H1 (cell line): ENCODE measurements around the gene VEPH1. TPM values are rescaled to one million over a fixed set of nuclear protein-coding genes. Genes with fewer than 3 reads are reported as not detected.

Experiments
- CTCF ChIA-PET: fragments of 300-600 bp; sonication (Branson Sonifier 250); formaldehyde crosslinking; loops from one replicate; lab custom pipeline; 2021; ENCODE audit not compliant: partially characterized antibody; lab: Charles Lee
- POLR2A ChIA-PET: fragments of 300-600 bp; sonication (Branson Sonifier 250); formaldehyde crosslinking; loops from one replicate; lab custom pipeline; 2021; ENCODE audit warnings: inconsistent platforms; ENCODE audit not compliant: partially characterized antibody; lab: Charles Lee
- DNase-seq, 2 experiments: peaks; one replicate each; pipeline versions ENCODE4 v3.0.0 to v3.0.0-alpha.2; 2010 to 2022; ENCODE audit warnings: low spot score in 2 of 2, low read depth in 1 of 2, mixed read lengths in 1 of 2
- FAIRE-seq: peaks from 2 replicates; lab custom pipeline; 2011; peaks lifted over from hg19 to GRCh38; lab: Jason Lieb, UNC
- H2AFZ ChIP-seq: 2 replicates; pipeline ENCODE4 v1.8.1; 2012; ENCODE audit warnings: low read length, inconsistent platforms
- H2AK5ac ChIP-seq: 2 replicates; pipeline ENCODE4 v1.6.1; 2013; ENCODE audit warnings: low read depth, low read length
- H2BK120ac ChIP-seq: replicated peaks from 2 replicates; pipeline ENCODE3; 2013; ENCODE audit warnings: low read depth, low read length, inconsistent platforms
- H2BK12ac ChIP-seq: 2 replicates; pipeline ENCODE4 v1.6.1; 2013; ENCODE audit warnings: low read depth, low read length
- H2BK15ac ChIP-seq: 2 replicates; pipeline ENCODE4 v1.6.1; 2013; ENCODE audit warnings: low read length
- H2BK20ac ChIP-seq: 2 replicates; pipeline ENCODE4 v1.6.1; 2013; ENCODE audit warnings: low read length
- H2BK5ac ChIP-seq: 2 replicates; pipeline ENCODE4 v1.6.1; 2013; ENCODE audit warnings: low read depth, low read length
- H3K14ac ChIP-seq: 2 replicates; pipeline ENCODE4 v1.6.1; 2013; ENCODE audit warnings: inconsistent platforms; ENCODE audit not compliant: insufficient read length
- H3K18ac ChIP-seq: 2 replicates; pipeline ENCODE4 v1.6.1; 2013; ENCODE audit warnings: low read length; ENCODE audit errors: extremely low read depth
- H3K23ac ChIP-seq: 2 replicates; pipeline ENCODE4 v1.6.1; 2013; ENCODE audit warnings: inconsistent platforms; ENCODE audit not compliant: insufficient read length
- H3K23me2 ChIP-seq: 2 replicates; pipeline ENCODE4 v1.6.1; 2013; ENCODE audit warnings: low read depth, low read length
- H3K27ac ChIP-seq: 2 replicates; pipeline ENCODE4 v1.6.1; 2011; ENCODE audit warnings: low read depth, low read length, inconsistent platforms
- H3K27me3 ChIP-seq, 4 experiments: replicated peaks in 1 of 4; 1 replicate in 1 of 4; 2 replicates in 3 of 4; pipeline versions ENCODE4 v1.6.1 to v1.8.1; 2011 to 2013; ENCODE audit warnings: low read length in 3 of 4, mild to moderate bottlenecking in 3 of 4, inconsistent platforms in 2 of 4, mixed read lengths in 2 of 4, moderate library complexity in 1 of 4; ENCODE audit not compliant: control insufficient read depth in 3 of 4, insufficient read depth in 3 of 4; ENCODE audit errors: extremely low read depth in 1 of 4
- H3K36me3 ChIP-seq, 4 experiments: 2 replicates each; pipeline versions ENCODE4 v1.6.1 to v1.8.1; 2011 to 2013; ENCODE audit warnings: mild to moderate bottlenecking in 4 of 4, low read length in 3 of 4, moderate library complexity in 2 of 4, control low read depth in 1 of 4, inconsistent platforms in 1 of 4; ENCODE audit not compliant: insufficient read depth in 4 of 4, control insufficient read depth in 2 of 4
- H3K4ac ChIP-seq: replicated peaks from 2 replicates; pipeline ENCODE3; 2013; ENCODE audit warnings: low read length, low read depth, mixed read lengths, inconsistent platforms; ENCODE audit not compliant: insufficient read length
- H3K4me1 ChIP-seq, 4 experiments: replicated peaks in 1 of 4; 1 replicate in 1 of 4; 2 replicates in 3 of 4; pipeline versions ENCODE4 v1.6.1 to v1.8.1; 2011 to 2013; ENCODE audit warnings: low read length in 3 of 4, inconsistent platforms in 2 of 4, mixed read lengths in 1 of 4; ENCODE audit not compliant: insufficient read depth in 4 of 4, control insufficient read depth in 3 of 4
- H3K4me2 ChIP-seq, 2 experiments: 2 replicates each; pipeline versions ENCODE4 v1.6.1 to v1.8.1; 2011 to 2013; ENCODE audit warnings: low read depth in 2 of 2, low read length in 2 of 2, control low read depth in 1 of 2, inconsistent platforms in 1 of 2, mild to moderate bottlenecking in 1 of 2; ENCODE audit not compliant: insufficient read depth in 1 of 2
- H3K4me3 ChIP-seq, 4 experiments: fragments of 200-600, 300-600 bp in 1 of 4; sonication (generic), shearing (Covaris generic), sonication (Bioruptor Twin) in 1 of 4; 2 replicates each; pipeline versions ENCODE4 v1.5.1 to v1.8.1; 2011 to 2016; ENCODE audit warnings: low read length in 4 of 4, low read depth in 3 of 4, control low read depth in 2 of 4, inconsistent platforms in 2 of 4, mild to moderate bottlenecking in 2 of 4, mixed read lengths in 1 of 4, moderate library complexity in 1 of 4; ENCODE audit not compliant: insufficient read depth in 2 of 4; ENCODE audit errors: extremely low read depth in 1 of 4
- H3K56ac ChIP-seq: replicated peaks from 2 replicates; pipeline ENCODE3; 2013; ENCODE audit warnings: low read depth, mild to moderate bottlenecking, mixed read lengths, low read length, inconsistent platforms; ENCODE audit not compliant: insufficient read length
- H3K79me1 ChIP-seq: 2 replicates; pipeline ENCODE4 v1.6.1; 2013; ENCODE audit warnings: low read depth, low read length, control low read depth
- H3K79me2 ChIP-seq, 2 experiments: 2 replicates each; pipeline versions ENCODE4 v1.6.1 to v1.8.1; 2012 to 2013; ENCODE audit warnings: low read length in 2 of 2, mild to moderate bottlenecking in 2 of 2, inconsistent platforms in 1 of 2; ENCODE audit not compliant: insufficient read depth in 2 of 2, control insufficient read depth in 1 of 2
- H3K9ac ChIP-seq, 4 experiments: replicated peaks in 1 of 4; 1 replicate in 1 of 4; 2 replicates in 3 of 4; pipeline versions ENCODE4 v1.6.1 to v1.8.1; 2011 to 2013; ENCODE audit warnings: low read depth in 3 of 4, low read length in 3 of 4, control low read depth in 2 of 4, mild to moderate bottlenecking in 2 of 4, moderate library complexity in 2 of 4, inconsistent platforms in 1 of 4; ENCODE audit errors: extremely low read depth in 1 of 4
- H3K9me3 ChIP-seq, 2 experiments: 2 replicates each; pipeline versions ENCODE4 v1.6.1 to v1.8.1; 2012 to 2013; ENCODE audit warnings: mild to moderate bottlenecking in 2 of 2, moderate library complexity in 2 of 2, control low read depth in 1 of 2, inconsistent platforms in 1 of 2, low read depth in 1 of 2, low read length in 1 of 2, mixed read lengths in 1 of 2; ENCODE audit not compliant: insufficient read depth in 2 of 2
- H4K20me1 ChIP-seq, 2 experiments: replicated peaks in 1 of 2; 2 replicates each; pipeline versions ENCODE3 to v1.8.1; 2011 to 2013; ENCODE audit warnings: inconsistent platforms in 2 of 2, low read length in 2 of 2, mild to moderate bottlenecking in 1 of 2; ENCODE audit not compliant: insufficient read depth in 2 of 2, control insufficient read depth in 1 of 2
- H4K5ac ChIP-seq: 2 replicates; pipeline ENCODE4 v1.6.1; 2013; ENCODE audit warnings: low read length, low read depth, mixed read lengths, inconsistent platforms; ENCODE audit not compliant: insufficient read length
- H4K8ac ChIP-seq: 2 replicates; pipeline ENCODE4 v1.8.0; 2013; ENCODE audit warnings: mild to moderate bottlenecking, moderate library complexity, low read length, inconsistent platforms; ENCODE audit not compliant: insufficient read depth; ENCODE audit errors: extremely low read depth
- H4K91ac ChIP-seq: replicated peaks from 2 replicates; pipeline ENCODE3; 2013; ENCODE audit warnings: low read length, mixed read lengths, inconsistent platforms; ENCODE audit not compliant: insufficient read length
- ASH2L ChIP-seq: fragments of 200-600, 300-600 bp; sonication (generic); IDR thresholded peaks from one replicate; pipeline ENCODE4 v1.7.1; 2017; ENCODE audit warnings: low read length
- BCL11A ChIP-seq, 2 experiments: IDR thresholded peaks; one replicate each; pipeline ENCODE4 v1.6.1; 2011; ENCODE audit warnings: low read depth in 2 of 2, low read length in 2 of 2, mild to moderate bottlenecking in 2 of 2
- HDAC6 ChIP-seq: IDR thresholded peaks from one replicate; pipeline ENCODE4 v1.7.1; 2012; ENCODE audit warnings: low read depth, mild to moderate bottlenecking, inconsistent platforms, low read length, moderate library complexity
- KDM4A ChIP-seq: IDR thresholded peaks from one replicate; pipeline ENCODE4 v1.7.1; 2012; ENCODE audit warnings: low read depth, mild to moderate bottlenecking, moderate library complexity, low read length, inconsistent platforms; ENCODE audit not compliant: severe bottlenecking
- KDM5A ChIP-seq: fragments of 200-600 bp; IDR thresholded peaks from 2 replicates; pipeline ENCODE4 v1.7.1; 2012; ENCODE audit warnings: mild to moderate bottlenecking, low read length, inconsistent platforms, mixed read lengths
- MAFK ChIP-seq: IDR thresholded peaks from 2 replicates; pipeline ENCODE4 v1.6.1; 2012; ENCODE audit warnings: low read depth, mild to moderate bottlenecking, improper control_type of control experiment, low read length
- RBBP5 ChIP-seq: IDR thresholded peaks from 2 replicates; pipeline ENCODE4 v1.7.1; 2012; ENCODE audit warnings: low read depth, mild to moderate bottlenecking, inconsistent platforms, low read length, moderate library complexity, borderline replicate concordance
- RNF2 ChIP-seq: fragments of 200-900, 300-1000 bp; sonication (generic); IDR thresholded peaks from 2 replicates; pipeline ENCODE4 v1.7.1; 2016; ENCODE audit warnings: borderline replicate concordance, low read depth, mild to moderate bottlenecking, antibody characterized with exemption, low read length; ENCODE audit not compliant: poor library complexity, severe bottlenecking; ENCODE audit errors: missing control alignments
- RXRA ChIP-seq: IDR thresholded peaks from 2 replicates; pipeline ENCODE4 v1.6.1; 2011; ENCODE audit warnings: low read depth, mild to moderate bottlenecking, low read length, moderate library complexity; ENCODE audit not compliant: insufficient read depth
- SIX5 ChIP-seq: IDR thresholded peaks from 2 replicates; pipeline ENCODE4 v1.6.1; 2011; ENCODE audit warnings: mild to moderate bottlenecking, low read depth, low read length
- SP1 ChIP-seq: IDR thresholded peaks from 2 replicates; pipeline ENCODE4 v1.6.1; 2011; ENCODE audit warnings: low read depth, low read length
- TAF7 ChIP-seq: optimal IDR thresholded peaks from 2 replicates; pipeline ENCODE3; 2011; ENCODE audit warnings: low read depth, mild to moderate bottlenecking, inconsistent platforms, low read length, moderate library complexity, borderline replicate concordance
- polyA plus RNA-seq, 7 experiments: library from polyadenylated mRNA; depleted of rRNA in 3 of 7; stranded (reverse) in 5 of 7; unstranded in 2 of 7; fragments of >200 nt in 5 of 7; fragments of 200-250 nt in 2 of 7; gene quantifications; 1 replicate in 5 of 7; 2 replicates in 1 of 7; 4 replicates in 1 of 7; pipeline versions ENCODE4 v1.2.1 to v1.2.3, GENCODE V29; 2011 to 2013; ENCODE audit warnings: missing spikeins in 2 of 7, mixed read lengths in 2 of 7
- total RNA-seq: library from RNA; stranded (reverse); fragmentation: NEBNext Ultra II Directional; extraction: Animal tissue kit (Norgen Biotek cat#: 25700); gene quantifications from 2 replicates; pipeline ENCODE4 v1.2.1, GENCODE V29; 2021
- TF ChIP-seq, protein P1 (sequence below): IDR thresholded peaks from 2 replicates; pipeline ENCODE4 v1.6.1; 2011; ENCODE audit warnings: low read length, improper control_type of control experiment
- TF ChIP-seq, protein P2 (sequence below): IDR thresholded peaks from 2 replicates; pipeline ENCODE4 v1.6.1; 2011; ENCODE audit warnings: low read depth, mild to moderate bottlenecking, low read length; ENCODE audit not compliant: insufficient read depth

The VEPH1 gene
- total and polyA plus RNA-seq, 2 of the 8 experiments (the other 6 are each of a cell fraction or from before 2014, with no cell fraction given): 12.0 to 18.3 TPM

- H2BK12ac ChIP-seq: no peak overlapping the region
- H4K8ac ChIP-seq: no peak overlapping the region
- no peak for FAIRE-seq
- H3K14ac ChIP-seq: no peak overlapping the region
- no peak overlapping the region for H2BK120ac ChIP-seq
- no peak overlapping the region for H3K4ac ChIP-seq
- no peak overlapping the region for H2BK20ac ChIP-seq
- no peaks in the 10 kb centered on the region for H3K79me1 ChIP-seq
- DNase-seq: no peak
- no peaks in the 10 kb centered on the region for H3K23me2 ChIP-seq
- no peak overlapping the region for H2AK5ac ChIP-seq
- no peaks in the 10 kb centered on the region for H3K4me1 ChIP-seq
- H3K9me3 ChIP-seq: no peaks in the 10 kb centered on the region
- no peak overlapping the region for H2AFZ ChIP-seq
- no peaks in the 10 kb centered on the region for H4K20me1 ChIP-seq
- no peaks in the 10 kb centered on the region for H3K79me2 ChIP-seq
- no peak overlapping the region for H3K9ac ChIP-seq
- H2BK15ac ChIP-seq: no peak overlapping the region
- CTCF ChIA-PET: interaction anchor here (1.0 kb wide), 1 partner anchor 10 kb away, joined by 3 read pairs; no protein-coding TSS in a partner anchor
- H3K27me3 ChIP-seq: no peaks in the 10 kb centered on the region
- no peak overlapping the region for H4K91ac ChIP-seq
- H3K56ac ChIP-seq: no peak overlapping the region
- H4K5ac ChIP-seq: no peak overlapping the region
- no peak overlapping the region for H3K4me2 ChIP-seq
- H3K4me3 ChIP-seq: no peak overlapping the region
- H3K36me3 ChIP-seq: no peaks in the 10 kb centered on the region; a peak in 1 of 8 replicates
- H3K27ac ChIP-seq: no peak overlapping the region
- H3K18ac ChIP-seq: no peak overlapping the region
- POLR2A ChIA-PET: no interaction called here
- H3K23ac ChIP-seq: no peak overlapping the region
- no peak overlapping the region for H2BK5ac ChIP-seq
- TF ChIP-seq BCL11A (IDR thresholded peaks at IDR 0.05; ENCODE audit: low read depth in 2 of 2, low read length in 2 of 2): no peak
- no peak for TF ChIP-seq RXRA
- no peak for TF ChIP-seq ASH2L
- TF ChIP-seq MAFK: no peak
- TF ChIP-seq SIX5: no peak
- no peak for TF ChIP-seq KDM5A
- TF ChIP-seq SP1: no peak
- no peak for TF ChIP-seq HDAC6
- TF ChIP-seq TAF7: no peak
- no peak for TF ChIP-seq RNF2
- TF ChIP-seq, protein P1, sequence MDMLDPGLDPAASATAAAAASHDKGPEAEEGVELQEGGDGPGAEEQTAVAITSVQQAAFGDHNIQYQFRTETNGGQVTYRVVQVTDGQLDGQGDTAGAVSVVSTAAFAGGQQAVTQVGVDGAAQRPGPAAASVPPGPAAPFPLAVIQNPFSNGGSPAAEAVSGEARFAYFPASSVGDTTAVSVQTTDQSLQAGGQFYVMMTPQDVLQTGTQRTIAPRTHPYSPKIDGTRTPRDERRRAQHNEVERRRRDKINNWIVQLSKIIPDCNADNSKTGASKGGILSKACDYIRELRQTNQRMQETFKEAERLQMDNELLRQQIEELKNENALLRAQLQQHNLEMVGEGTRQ: no peak
- TF ChIP-seq, protein P2, sequence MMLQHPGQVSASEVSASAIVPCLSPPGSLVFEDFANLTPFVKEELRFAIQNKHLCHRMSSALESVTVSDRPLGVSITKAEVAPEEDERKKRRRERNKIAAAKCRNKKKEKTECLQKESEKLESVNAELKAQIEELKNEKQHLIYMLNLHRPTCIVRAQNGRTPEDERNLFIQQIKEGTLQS: no peak
- TF ChIP-seq RBBP5: no peak
- TF ChIP-seq KDM4A: no peak
These were observed 110.1 kb downstream of the VEPH1 start for GRCh38 chr3:157393113-157393512.
